GM11168 (cell line): ENCODE results near the gene FLT3.
"Not testable (repeated sequence)": the region's sequence is repeated elsewhere in the genome, so short reads cannot be mapped to it uniquely, and the experiment has no call there.

Experiments used
- in situ Hi-C: fragments of 300-500 bp; cut with MboI; formaldehyde crosslinking; loops from one replicate; pipeline ENCODE4 v1.12.0; 2022; ENCODE audit warnings: low sequenced_read_pairs; ENCODE audit not compliant: unreplicated experiment

The FLT3 gene

GRCh38 chr13:28100150-28101121 is at the start of gene FLT3:
FLT3 (minus strand) TSS chr13:28100576; CDS start chr13:28100510, 66 bp downstream.
- in situ Hi-C loops: no loop called here

- in situ Hi-C loops: no loop called here
Measured at GRCh38 chr13:28147495-28147894, 47.1 kb upstream of the FLT3 start.

GRCh38 chr13:28145049-28145448 is 44.7 kb upstream of the FLT3 start:
- in situ Hi-C loops: no loop called here

- in situ Hi-C loops: not testable (repeated sequence)
Measured at GRCh38 chr13:28141542-28141941, 41.2 kb upstream of the FLT3 start.

GRCh38 chr13:28140433-28141125 is 40.2 kb upstream of the FLT3 start:
- in situ Hi-C loops: no loop called here

GRCh38 chr13:28138756-28139470 is 38.5 kb upstream of the FLT3 start:
- in situ Hi-C loops: no loop called here

GRCh38 chr13:28138012-28138755 is 37.8 kb upstream of the FLT3 start, which contains the start of gene PAN3:
PAN3 (plus strand) TSS chr13:28138545; CDS start chr13:28138658, 113 bp downstream.
- in situ Hi-C loops: no loop called here

GRCh38 chr13:28137596-28137995 is 37.2 kb upstream of the FLT3 start:
- in situ Hi-C loops: no loop called here

GRCh38 chr13:28136916-28137315 is 36.5 kb upstream of the FLT3 start:
- in situ Hi-C loops: no loop called here

GRCh38 chr13:28131646-28132045 is 31.3 kb upstream of the FLT3 start:
- in situ Hi-C loops: no loop called here

- in situ Hi-C loops: no loop called here
Measured at GRCh38 chr13:28129911-28130693, 29.7 kb upstream of the FLT3 start.

GRCh38 chr13:28128926-28129325 is 28.6 kb upstream of the FLT3 start:
- in situ Hi-C loops: no loop called here

GRCh38 chr13:28128030-28128429 is 27.7 kb upstream of the FLT3 start:
- in situ Hi-C loops: no loop called here

GRCh38 chr13:28121224-28121623 is 20.8 kb upstream of the FLT3 start:
- in situ Hi-C loops: no loop called here

GRCh38 chr13:28120317-28120716 is 19.9 kb upstream of the FLT3 start:
- in situ Hi-C loops: no loop called here

GRCh38 chr13:28117689-28118377 is 17.5 kb upstream of the FLT3 start:
- in situ Hi-C loops: no loop called here

GRCh38 chr13:28116736-28117135 is 16.4 kb upstream of the FLT3 start:
- in situ Hi-C loops: no loop called here

GRCh38 chr13:28110414-28110813 is 10.0 kb upstream of the FLT3 start:
- in situ Hi-C loops: no loop called here

GRCh38 chr13:28106976-28107375 is 6.6 kb upstream of the FLT3 start:
- in situ Hi-C loops: no loop called here
